ENCODE results near the gene PRUNE2.
"Not testable (repeated sequence)": the region's sequence is repeated elsewhere in the genome, so short reads cannot be mapped to it uniquely, and the experiment has no call there.

Gene PRUNE2

GRCh38 chr9:76858248-76858647, 47.7 kb downstream of the PRUNE2 start:
- DNase-seq = not testable (repeated sequence)

- DNase-seq = no peak
Measured at GRCh38 chr9:76856016-76856415, 49.9 kb downstream of the PRUNE2 start.

DNA sequence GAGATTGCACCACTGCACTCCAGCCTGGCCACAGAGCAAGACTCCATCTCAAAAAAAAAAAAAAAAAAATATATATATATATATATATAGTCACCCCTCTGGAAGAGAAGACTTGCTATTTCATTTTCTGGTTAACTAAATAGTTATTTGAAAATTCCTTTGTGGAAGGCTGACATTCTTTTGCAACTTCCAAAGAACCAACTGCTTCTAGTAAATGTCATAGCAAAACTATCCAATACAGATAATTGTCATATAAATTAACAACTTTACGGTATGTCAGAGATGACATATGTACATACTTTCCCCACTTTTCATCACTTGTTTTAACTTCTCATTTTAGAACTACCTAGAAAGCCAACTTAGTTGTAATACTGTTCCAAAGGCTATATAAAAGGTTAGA, 50.9 kb downstream of the PRUNE2 start:
- no peak for DNase-seq

GRCh38 chr9:76852026-76852425, 53.9 kb downstream of the PRUNE2 start:
- no peak for DNase-seq

DNA sequence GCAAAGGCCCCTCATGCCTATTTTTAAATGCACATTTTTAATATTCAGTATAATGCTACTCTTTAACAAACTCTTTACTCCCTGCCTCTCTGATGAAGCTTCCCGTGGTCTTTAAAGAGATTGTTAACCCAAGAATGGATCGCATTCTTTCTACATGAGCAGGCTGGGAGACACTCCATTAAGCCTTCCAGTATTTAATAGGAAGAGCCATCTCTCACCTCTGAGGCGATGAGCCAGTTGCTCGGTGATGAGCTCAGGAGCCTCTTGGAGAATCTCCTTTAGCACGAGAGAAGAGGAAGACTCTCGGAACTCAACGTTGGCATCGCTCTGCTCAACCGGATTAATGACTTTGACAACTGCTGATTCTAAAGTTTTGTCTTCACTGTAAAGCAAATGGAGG, 59.6 kb downstream of the PRUNE2 start:
- DNase-seq = no peak

DNA sequence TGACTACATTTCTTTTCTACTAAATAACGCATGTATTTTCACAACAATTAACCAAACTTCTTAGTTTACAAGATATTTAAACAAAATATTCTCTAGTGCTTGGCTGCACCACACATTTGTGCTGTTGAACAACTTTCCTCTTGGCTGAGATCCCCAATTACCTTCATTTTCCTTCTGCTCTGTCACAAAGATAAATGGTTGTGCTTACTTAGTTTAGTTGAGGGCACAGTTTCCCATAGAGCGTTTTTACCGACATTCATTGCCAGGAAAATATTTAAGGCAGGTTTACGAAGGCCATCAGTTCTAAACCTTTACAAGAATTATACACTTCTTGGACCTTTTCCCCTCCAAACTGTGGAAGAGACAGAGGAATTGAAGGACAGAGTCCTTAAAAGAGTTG, 60.7 kb downstream of the PRUNE2 start:
- DNase-seq = no peak

GRCh38 chr9:76835571-76836283, 70.2 kb downstream of the PRUNE2 start:
- DNase-seq = no peak

- no peak for DNase-seq
Measured at GRCh38 chr9:76828447-76828846, 77.5 kb downstream of the PRUNE2 start.

DNA sequence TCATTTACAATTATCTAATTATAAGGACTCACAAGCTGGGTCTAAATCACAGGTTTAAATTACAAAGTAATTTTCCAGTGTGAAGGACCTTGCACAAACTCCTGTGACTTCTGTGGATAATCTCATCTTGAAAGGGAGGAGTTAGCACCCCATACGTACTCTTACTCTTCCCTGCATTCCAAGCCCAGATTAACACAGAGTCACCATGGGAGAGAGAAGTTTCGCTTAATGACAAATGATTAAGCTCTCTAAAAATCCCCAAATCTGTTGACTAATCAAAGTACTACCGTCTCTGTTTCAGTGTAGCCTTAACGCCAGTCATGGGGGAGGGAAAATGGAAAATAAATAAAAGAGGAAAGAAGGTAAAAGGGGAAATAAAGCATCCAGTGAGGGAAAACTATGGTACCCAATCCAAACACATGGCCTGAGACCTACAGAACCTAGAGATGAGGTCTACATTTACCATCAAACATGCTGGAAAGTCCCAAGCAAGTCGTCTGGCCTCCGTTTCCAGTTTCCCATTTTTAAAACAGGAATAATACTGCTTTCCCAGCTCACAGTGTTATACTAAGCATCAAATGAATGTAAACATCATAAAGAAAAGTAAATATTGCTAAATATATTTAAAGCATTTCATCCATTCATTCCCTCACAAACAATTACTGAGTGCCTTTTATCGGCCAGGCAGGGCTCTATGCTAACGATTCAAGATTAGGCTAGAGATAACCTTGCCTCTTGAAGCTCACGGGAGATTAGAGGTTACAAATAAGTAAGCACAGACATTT, 78.4 kb downstream of the PRUNE2 start:
- DNase-seq = no peak

- no peak for DNase-seq
Measured at GRCh38 chr9:76820431-76820830, 85.5 kb downstream of the PRUNE2 start.

DNA sequence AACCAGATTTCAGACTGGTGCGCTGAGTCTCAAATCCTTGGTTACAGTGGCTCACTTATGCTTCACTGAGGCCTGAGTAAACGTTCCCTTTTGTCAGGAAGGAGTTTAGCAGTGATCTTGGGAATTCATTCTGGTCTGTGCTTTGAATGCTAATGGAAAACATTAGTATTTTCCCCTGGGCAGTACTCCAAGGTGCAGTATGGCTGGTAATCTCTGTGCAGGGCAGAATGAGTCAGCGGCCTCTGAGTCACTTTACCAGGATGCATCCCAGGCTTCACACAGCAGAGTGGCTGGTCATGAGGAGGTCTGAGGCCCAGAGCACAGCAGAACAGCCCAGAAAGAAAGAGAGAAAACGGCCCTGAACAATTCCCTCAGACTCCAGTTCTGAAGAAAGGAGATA, 87.6 kb downstream of the PRUNE2 start:
- DNase-seq = no peak

- no peak for DNase-seq
Measured at GRCh38 chr9:76817489-76817888, 88.4 kb downstream of the PRUNE2 start.

GRCh38 chr9:76812591-76812990, 93.3 kb downstream of the PRUNE2 start:
- no peak for DNase-seq

- DNase-seq = peak in 1 of 5 experiments; percentile 31
Measured at GRCh38 chr9:76810377-76810957, 95.4 kb downstream of the PRUNE2 start.

DNA sequence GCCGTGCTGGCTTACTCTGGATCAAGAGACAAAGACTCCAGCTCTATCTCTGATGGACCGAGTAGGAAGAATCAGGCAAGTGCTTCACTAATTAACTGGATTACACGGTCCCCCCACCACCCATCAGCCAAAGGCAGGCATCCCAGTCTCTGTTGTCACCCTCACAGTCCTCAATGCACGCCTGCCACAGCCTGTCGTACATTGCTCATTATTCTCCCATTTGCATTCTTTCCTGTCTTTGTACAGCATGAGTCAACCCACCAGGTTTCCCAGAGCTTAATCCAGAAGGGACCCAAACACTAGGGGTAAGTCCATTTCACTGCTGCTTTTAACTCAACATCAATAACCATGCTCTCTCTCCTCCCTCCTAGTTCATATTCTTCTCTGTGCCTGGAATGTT, 97.3 kb downstream of the PRUNE2 start:
- DNase-seq = no peak

DNA sequence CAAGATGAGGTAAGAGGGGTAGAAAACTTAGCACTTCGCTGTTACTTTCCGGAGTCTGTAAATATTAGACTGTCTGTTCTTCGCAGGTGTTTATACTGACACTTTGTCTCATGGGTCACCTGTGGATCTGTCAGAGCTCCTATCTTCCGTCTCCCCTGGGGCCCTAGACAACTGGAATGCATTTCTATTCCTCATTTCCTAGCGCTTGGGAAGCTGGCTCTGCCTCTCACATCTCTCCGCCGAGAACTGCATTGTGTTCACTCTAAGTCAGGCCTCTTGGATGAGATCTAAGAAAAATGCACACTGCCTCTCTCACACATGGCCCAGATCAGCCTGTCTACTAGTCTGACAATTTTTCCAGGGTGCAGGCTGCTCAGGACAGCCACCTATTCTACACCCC, 102.2 kb downstream of the PRUNE2 start:
- no peak for DNase-seq

DNA sequence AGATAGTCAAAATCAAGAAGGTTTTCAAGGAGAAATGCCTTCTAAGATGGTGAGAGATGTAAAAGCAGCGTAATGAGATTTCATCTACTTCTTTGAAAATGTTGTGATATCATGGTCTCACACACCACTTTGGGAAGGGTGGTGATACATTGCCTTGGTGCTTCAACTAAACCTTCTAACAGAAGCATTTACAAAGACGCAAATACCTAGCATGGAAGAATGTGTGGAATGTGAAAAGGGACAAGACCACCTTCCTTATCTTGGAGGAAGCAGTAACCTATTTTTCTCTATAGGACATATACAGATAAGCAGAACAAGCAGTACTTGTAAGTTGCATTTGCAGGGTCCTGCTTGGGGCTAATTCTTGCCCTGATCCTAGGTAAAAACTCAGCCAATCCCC, 102.8 kb downstream of the PRUNE2 start:
- DNase-seq = no peak

GRCh38 chr9:76800901-76801300, 105.0 kb downstream of the PRUNE2 start:
- DNase-seq = no peak

- no peak for DNase-seq
Measured at GRCh38 chr9:76799473-76799872, 106.4 kb downstream of the PRUNE2 start.

- peak in 1 of 5 experiments; percentile 2 for DNase-seq
Measured at GRCh38 chr9:76798527-76798926, 107.4 kb downstream of the PRUNE2 start.

- no peak for DNase-seq
Measured at GRCh38 chr9:76796296-76796695, 109.6 kb downstream of the PRUNE2 start.

GRCh38 chr9:76793784-76794431, 112.0 kb downstream of the PRUNE2 start:
- no peak for DNase-seq

- no peak for DNase-seq
Measured at GRCh38 chr9:76789840-76790239, 116.1 kb downstream of the PRUNE2 start.
